Endothelial cell of hepatic sinusoid (primary cell): ENCODE data around the gene HCN2.

Experiments used
- in situ Hi-C: cut with HindIII; loops from 2 replicates; pipeline ENCODE4 v1.10.0; 2017; ENCODE audit warnings: low sequenced_read_pairs

Gene HCN2

GRCh38 chr19:651114-651818 lies 61.6 kb downstream of the HCN2 start:
- in situ Hi-C loops, result no loop called here

GRCh38 chr19:651991-652390 lies 62.3 kb downstream of the HCN2 start:
- in situ Hi-C loops, result no loop called here

DNA sequence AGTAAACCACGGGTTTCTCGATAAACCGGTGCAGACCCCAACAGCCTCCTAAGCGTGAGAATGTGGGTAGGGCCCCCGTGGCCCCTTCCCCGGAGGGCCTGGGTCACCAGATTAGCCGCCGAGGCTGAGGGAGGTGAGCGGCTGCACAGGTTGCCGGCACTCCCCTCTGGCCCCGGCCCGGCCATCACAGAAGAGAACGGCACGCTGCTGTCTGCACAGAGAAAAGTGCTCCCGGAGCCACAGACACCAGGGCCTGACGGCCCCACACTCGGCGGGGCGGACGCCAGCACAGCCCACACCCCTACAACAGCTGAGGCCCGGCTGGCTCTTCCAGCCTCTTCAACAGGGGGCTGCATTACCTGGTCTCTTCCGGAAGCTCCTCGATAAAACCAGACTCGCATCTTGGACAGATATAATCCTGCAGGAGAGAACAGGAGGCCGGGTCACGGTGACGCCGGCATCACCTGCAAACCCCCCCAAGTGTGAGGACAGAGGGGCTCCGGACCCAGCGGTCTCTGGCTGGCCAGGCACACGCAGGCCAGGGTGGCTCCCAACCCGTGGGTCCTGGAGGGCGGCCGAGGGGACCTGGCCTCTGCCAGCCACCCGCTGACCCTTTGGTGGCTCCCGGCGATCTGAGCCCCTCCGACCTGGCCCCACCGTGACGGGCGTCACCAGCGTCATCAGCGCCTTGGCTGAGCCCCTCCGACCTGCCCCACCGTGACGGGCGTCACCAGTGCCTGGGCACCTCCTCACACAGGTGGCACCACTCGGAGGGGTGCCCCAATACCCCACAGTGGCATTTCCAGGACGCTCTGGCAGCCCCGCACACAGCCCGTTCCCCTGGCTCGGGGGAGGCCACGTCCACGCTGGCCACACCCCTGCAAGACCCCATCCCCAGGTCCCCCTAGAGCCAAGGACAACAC lies 63.0 kb downstream of the HCN2 start:
- in situ Hi-C loops, result no loop called here

DNA sequence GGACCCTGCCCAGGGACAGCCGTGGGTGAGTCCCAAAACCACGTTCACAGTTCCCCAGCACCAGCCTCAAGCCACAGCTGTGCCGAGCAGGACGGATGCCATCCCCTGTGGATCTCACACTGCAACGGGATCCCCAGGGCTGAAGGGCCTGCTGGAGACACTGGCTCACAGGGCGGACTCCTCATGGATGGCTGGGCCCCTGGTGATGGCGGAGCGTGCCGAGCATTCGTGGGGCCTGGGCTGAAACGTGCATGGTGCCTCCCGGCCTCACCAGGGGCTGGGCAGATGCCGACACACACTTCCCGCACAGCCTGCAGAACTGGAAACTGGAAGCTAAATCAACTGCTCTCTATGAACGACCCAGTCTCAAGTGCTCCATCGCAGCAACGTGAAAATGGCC lies 63.7 kb downstream of the HCN2 start:
- in situ Hi-C loops, result no loop called here

DNA sequence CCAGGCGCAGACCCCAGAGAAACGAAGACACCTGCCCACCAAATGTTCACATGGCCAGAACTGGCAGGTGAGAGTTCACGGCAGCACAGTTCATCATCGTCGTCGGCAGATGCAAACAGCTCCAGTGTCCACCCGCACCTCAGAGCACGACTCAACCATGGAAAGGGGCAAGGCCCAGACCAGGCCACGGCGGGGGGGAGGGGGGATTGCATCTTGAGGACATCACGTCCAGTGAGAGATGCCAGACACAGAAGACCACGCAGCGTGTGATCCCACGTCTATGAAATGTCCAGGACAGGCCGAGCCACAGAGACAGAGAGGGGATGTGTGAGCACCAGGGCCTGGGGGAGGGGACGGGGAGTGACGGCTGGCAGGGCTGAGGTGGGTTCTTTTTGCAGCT lies 66.0 kb downstream of the HCN2 start:
- in situ Hi-C loops, result no loop called here

GRCh38 chr19:656751-657559 lies 67.3 kb downstream of the HCN2 start:
- in situ Hi-C loops, result no loop called here

- in situ Hi-C loops, result no loop called here
Measured at GRCh38 chr19:657611-658010, 67.9 kb downstream of the HCN2 start.

DNA sequence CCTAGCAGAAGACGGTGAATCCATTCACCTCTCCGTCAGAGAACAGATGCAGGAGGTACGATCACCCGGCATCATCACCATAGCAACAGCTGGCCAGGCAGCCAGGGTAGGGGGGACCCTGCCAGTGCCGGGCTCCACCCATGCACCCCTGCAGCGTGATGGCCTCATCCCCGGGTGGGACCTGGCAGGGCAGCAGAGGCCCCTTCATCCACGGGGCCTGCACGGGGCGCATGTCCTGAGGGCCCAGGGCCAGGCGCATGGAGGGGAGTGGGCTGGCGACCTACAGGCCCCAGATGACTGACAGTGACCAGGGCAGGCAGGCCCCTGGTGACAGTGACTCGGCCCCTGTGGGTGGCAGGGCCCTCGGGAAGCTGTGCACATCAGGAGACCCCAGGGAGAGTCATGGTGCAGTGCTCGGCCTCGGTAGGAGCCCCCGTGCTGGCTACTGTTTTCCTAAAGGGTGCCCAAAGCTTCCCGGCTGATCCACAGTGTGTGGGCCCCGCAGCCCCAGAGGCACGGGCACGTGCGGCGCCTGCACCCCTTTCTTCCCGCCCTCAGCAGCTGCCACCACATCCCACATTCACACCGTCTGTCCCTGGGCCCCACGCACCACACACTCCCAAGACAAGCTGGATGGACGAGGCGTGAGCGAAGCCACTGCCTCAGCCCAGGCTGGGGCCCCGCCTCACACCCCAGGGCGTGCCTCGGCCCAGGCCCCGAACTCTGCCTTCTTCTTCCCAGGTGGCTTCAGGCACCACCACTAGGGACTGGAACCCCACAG lies 68.6 kb downstream of the HCN2 start:
- in situ Hi-C loops, result no loop called here

DNA sequence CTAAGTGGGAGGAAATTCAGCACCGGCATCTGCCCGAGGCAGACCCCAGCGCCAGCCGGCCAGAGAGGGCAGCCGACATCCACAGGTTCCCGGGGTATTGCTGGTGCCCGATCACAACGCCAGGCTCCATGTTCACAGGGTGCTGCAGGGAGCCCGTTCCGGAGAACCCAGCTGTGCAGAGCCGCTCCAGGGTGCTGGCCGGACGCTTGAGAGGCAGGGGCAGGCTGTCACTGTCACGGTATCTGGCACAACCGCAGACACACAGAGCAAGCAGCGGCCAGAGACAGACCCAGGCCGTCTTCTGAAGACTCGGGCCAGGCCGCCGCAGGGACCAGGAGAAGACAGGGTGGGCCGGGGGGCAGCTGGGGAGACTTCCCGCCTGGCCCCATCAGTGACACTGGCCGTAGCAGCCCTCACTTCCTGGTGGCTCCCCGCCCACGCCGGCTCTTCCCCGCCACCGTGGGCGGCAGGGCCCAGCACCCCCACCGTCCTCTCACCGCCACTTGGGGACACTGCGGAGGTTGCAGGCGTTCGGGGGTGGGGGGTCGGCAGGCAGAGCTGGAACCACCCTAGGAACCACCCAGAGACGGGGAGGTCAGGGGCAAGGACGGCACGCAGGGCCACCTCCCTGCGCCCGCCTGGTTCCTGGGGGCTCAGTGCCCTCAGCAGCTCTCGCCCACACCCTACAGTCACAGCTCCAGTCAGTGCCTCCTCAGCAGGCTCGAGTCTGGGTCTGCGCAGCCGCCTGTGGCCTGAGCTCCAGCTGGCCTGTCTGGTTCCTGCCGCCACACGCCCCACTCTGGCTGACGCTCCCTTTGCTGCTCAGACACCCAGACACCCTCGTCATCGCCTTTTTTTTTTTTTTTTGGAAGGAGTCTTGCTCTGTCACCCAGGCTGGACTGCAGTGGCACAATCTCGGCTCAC lies 69.5 kb downstream of the HCN2 start:
- in situ Hi-C loops, result no loop called here

DNA sequence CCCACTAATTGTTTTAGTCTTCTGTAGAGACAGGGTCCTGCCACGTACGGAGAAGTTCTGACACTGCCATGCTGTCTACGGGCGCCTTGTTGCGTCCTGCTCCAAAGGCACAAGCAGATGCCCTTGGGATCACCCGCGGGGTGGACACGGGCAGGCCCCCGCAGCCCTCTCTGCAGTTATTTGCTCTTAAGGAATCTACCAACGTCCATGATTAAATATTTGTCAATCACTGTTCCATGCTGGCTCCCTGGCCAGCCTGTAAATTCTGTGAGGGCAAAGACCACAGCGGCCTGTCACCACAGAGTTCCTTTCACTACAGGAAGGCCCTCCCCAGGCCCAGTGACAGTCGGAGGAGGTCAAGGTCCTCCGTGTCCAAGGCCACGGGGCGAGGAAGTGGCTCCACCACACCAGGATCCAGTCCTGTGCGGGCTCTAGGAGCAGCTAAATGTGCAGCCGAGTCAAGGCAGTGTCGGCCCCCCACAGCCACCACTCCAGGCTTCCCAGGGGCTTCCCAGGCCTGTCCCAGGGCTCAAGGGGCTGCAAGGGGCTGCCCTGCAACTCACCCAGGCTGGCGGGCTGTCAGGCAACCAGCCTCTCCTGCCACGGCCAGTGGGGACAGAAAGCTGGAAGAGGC lies 71.2 kb downstream of the HCN2 start:
- in situ Hi-C loops, result no loop called here

- in situ Hi-C loops, result no loop called here
Measured at GRCh38 chr19:661427-662196, 71.9 kb downstream of the HCN2 start.

- in situ Hi-C loops, result no loop called here
Measured at GRCh38 chr19:662207-662961, 72.7 kb downstream of the HCN2 start.

- in situ Hi-C loops, result no loop called here
Measured at GRCh38 chr19:662962-663681, 73.4 kb downstream of the HCN2 start, which contains the start of gene RNF126. Gene RNF126 (minus strand): TSS chr19:663214. CDS start chr19:663121, 93 bp downstream.

- in situ Hi-C loops, result no loop called here
Measured at GRCh38 chr19:663682-664117, 74.0 kb downstream of the HCN2 start.

DNA sequence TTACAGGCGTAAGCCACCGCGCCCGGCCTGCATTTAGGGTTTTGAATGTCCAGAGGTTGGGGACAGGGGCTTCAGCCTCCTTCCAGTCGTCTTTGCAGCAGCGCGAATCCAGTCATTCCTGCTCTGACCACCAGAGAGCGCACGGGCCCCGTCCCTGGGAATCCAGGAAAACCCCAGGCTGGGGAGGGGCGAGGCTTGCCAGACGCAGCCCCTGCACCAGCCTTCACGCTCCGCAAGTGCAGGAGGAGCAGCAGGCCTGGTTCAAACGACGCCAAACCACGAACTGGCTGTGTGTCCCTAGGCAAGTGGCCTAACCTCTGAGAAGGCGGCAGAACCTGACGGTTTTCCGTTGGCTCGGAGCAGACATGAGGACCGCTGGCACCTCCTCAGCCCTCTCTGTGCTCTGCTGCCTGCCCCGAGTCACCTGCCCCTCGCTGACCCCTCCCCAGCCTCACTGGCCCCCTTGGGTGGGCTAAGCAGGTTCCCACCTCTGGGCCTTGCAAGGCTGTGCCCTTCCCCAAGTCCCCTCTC lies 75.3 kb downstream of the HCN2 start:
- in situ Hi-C loops, result no loop called here
